GM19324 (cell line): ENCODE measurements around the gene ETF1.
"Not testable (repeated sequence)": the region's sequence is repeated elsewhere in the genome, so short reads cannot be mapped to it uniquely, and the experiment has no call there.

Experiments
- ATAC-seq: cut with Tn5 transposase; IDR thresholded peaks from one replicate; pipeline ENCODE4 v1.9.1; 2021; ENCODE audit warnings: mild to moderate bottlenecking, moderate library complexity; ENCODE audit not compliant: unreplicated experiment, low FRiP score

ETF1 gene

DNA sequence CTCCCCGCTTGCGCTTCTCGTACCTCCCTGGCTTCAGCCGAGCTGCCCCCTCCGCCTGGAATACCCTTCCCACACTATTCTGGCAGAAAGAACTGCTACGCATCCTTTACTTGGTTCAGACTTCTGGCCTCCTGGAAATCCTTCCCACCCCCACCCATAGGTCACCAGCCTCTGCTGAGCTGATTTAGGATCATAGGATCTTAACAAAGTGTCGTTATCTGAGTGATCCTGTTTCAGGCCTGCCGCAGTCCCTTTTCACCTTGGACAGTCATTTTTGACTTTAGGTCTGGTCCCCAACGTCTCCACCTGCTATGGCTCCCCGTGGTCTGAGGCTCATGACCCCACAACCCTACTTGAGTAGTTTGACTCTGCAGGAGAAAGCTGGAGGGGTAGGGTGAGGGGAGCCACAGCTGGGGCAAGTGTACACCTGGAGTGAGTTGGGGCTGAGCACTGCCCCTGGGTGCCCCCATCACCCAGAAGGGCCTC, 50.4 kb downstream of the ETF1 start:
- no peak for ATAC-seq

DNA sequence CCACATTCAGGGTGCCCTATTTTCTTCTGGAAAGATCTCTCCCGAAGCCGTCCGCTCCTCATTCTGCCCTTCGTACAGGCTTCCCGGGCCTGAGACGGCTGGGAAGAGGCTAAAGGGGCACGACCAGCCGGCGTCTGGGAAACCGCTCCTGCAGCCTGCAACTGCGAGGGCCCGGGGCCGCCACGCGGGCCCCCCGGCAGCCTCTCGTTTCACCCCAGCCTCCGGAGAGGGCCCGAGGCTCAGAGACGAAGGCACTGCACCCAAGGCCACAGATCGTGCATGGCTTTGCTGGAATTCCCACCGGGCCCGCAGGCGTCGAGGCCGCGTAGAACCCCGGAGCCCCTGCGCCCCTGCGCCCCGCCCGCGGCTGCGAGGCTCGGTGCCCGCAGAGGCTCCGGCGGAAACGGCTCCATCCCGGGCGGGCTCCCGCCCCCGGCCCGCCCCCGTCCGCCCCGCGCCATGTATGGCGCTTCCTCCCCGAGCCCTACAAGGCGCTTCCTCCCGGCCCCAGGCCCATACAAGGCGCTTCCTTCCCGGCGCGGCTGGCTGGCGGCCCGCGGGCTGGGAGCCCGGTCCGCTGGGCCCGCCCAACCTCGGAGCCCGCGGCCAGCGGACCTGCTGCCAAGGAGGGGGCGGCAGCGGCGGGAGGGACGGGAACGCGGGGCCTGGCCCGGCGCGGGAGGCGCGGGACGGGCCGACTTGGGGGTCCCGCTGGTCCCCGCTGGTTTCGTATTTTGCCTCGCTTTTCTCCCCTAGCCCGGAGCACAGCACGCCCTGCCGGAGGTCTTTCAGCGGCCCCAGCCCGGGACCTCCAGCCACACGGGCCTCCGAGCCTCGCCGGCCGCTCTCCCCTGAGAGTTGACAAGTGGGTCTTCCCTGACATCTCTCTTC, 51.1 kb downstream of the ETF1 start:
- ATAC-seq = peak; percentile 95

DNA sequence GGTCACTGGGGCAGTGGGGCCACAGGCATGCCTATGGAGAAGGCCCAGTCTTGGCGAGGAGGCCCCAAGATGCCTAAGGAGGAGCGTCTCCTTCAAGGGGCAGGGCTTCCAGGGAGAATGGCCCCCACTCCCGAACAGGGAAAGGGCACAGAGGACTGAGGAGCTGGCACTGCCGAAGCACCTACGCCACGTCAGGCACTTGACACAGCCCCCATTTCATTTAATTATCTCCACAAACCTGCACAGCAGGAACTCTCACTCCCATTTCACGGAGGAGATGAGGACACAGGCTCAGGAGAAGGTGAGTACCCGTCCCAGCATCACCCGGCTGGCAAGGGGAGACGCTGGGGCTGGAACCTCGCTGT, 51.8 kb downstream of the ETF1 start:
- no peak for ATAC-seq

DNA sequence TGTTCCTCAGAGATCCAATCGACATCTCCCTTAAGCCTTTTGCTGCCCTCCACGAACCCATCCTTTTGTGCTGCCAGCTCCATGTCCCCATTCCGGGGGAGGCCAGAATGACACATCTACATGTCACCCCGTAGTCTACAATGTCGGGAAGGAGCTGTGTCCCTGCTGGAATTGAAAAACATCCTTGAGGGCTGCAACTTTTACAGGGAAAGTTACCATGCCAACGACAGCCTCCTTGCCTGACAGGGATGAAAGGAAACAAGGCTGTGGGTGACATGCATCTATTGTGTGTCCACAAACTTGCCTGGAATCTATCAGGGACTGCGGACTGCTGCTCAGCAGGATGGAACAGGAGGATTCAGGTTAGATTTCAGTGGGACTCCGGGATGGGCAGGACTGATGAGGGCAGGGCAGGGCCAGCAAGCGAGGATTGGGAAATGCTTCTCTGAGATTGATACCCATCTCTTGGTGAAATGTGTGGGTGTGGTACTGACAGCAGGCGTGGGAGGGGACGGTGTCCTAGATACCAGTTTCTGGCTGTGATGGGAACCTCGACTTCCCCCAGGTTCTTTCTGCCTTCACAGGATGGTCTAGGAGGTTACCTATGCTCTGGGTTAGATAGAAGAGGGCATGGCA, 52.3 kb downstream of the ETF1 start:
- no peak for ATAC-seq

DNA sequence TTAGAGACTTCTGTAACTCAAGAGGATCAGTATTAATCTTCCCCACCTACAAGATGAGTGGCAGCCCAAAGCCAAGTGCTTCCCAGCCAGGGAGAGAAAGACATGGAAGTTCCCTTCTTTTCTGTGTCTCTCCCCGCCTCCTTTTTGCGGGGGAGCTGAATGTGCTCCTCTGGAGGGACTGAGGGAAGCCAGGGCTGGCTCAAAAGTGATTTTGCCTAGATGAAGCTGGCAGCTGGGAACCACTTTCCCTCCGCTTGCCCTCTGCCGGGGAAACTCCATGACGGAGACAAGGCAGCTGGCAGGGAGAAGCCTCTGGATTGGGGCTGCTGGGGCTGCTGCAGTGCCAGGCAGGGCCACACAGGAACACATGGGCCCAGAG, 53.4 kb downstream of the ETF1 start:
- no peak for ATAC-seq

DNA sequence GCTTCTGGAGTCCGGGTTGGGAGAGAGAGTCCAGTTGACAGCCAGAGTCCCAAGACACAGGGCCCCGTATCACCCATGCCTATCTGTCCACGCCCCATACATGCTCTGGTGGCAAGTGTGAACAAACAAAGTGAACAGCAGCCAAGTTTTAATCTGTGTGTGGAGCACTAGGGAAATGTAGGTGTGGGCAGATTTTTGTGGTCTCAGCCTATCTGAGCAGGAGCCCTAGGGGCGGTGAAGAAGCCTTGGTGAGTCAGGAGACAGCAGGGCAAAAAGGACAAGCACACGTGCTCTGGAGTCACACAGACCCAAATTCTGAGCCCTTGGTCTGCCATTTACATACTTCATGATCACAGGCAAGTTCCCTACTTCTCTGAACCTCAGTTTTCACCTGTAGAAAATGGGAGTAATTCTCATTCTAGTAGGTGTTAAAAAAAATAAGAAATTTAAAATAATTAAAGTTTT, 54.5 kb downstream of the ETF1 start:
- no peak for ATAC-seq

DNA sequence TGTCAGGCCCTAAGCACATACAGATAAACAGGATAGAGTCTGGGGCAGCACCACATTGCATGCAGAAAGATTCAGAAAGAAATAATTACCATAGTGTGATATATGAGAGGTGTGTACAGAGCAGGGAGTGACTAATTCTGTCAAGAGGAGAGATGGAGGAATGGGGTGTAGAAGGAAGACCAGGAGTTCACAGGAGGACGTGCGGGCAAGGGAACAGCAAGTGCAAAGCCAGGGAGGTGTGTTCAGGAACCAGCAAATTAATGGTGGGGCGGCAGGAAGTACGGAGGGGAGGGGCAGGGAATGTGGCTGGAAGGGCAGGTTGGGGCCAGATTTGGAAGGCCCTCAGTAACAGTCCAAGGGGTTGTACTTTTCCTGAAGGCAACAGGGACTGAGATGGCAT, 60.4 kb downstream of the ETF1 start:
- no peak for ATAC-seq

DNA sequence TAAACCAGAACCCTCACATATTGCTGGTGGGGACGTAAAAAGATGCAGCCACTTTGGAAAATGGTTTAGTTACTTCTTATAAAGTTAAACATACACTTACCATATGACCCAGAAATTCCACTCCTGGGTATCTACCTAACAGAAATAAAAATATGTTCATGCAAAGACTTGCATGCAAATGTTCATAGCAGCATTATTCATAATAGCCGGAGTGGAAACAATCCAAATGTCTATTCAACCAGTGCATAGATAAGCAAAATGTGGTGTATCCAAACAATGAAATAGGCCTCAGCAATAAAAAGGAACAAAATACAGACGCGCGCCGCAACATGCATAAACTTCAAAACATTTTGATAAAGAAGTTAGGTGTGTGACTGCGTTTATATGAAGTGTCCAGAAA, 66.1 kb downstream of the ETF1 start:
- no peak for ATAC-seq

DNA sequence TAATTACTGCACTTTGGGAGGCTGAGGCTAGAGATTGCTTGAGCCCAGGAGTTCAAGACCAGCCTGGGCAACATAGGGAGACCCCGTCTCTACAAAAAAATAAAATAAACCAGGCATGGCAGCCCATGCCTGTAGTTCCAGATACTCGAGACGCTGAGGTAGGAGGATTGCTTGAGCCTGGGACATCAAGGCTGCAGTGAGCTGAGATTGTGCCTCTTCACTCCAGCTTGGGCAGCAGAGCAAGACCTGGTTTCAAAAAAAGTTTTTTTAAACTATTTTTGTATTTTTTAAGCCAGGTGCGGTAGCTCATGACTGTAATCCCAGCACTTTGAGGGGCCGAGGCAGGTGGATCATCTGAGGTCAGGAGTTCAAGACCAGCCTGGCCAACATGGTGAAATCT, 69.9 kb downstream of the ETF1 start:
- not testable (repeated sequence) for ATAC-seq

DNA sequence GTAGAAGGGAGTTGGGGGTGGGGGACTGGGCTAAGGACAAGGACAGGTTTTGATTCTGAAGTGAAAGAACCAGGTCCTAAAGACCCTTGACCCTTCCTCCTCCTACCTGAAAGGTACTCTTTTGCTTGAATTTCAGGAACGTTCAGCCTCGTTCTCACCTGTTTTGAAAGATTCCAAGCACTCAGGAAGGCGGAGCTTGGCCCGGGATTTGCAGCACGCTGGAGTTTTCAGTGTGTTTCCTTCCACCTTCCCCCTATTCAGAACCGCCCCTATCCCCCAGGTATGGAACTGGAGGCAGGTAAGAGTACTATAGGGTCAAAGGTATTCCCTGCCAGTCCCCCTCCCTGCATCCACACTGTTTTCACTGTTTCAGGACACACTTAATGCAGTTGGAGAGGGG, 70.7 kb downstream of the ETF1 start:
- ATAC-seq = no peak

DNA sequence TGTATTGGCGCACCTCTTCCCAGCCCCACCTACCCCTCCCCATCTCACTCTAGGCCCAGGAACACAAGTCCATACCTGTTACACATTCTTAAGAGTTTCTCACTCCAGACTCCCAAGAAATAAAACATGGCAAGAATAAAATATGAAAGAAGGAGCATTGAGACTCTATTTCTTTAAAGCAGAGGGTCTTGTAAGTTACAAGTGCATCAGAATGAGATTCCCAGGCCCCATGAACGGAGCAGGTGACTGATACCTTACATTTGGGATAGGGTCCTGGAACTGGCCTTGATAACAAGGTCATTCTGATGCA, 72.0 kb downstream of the ETF1 start:
- no peak for ATAC-seq

DNA sequence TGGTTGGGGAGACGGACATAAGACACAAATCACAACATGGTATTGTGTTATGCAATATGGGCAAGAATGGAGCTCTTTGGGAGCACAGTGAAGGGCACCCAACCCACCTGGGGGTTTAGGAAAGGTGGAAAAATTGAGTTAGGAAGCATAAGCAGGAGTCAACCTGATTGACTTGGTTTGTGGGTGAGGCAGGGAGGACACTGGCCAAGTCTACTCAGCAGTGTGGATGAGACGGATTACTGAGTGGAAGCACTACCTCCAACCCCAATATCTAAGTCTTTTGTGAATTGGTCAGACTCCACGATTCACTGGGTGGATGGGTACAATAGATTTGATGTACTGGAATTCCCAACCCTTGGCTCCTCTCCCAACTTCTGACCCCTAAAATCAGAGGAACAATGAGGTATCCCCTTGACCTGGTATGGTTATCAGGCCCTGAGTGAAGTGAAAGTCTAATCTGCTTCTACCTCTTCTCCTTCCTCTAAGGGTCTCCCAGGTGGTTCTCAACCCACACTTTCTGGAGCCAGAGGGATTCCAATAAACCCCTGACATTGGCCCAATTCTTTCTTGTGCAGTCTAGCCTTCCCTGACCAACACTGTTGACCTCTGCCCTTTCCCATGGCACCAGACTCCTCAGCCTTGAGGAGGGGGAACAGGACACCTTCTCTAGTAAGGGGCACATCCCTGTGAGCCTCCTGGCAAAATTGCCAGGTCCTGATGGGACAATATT, 72.5 kb downstream of the ETF1 start:
- no peak for ATAC-seq

DNA sequence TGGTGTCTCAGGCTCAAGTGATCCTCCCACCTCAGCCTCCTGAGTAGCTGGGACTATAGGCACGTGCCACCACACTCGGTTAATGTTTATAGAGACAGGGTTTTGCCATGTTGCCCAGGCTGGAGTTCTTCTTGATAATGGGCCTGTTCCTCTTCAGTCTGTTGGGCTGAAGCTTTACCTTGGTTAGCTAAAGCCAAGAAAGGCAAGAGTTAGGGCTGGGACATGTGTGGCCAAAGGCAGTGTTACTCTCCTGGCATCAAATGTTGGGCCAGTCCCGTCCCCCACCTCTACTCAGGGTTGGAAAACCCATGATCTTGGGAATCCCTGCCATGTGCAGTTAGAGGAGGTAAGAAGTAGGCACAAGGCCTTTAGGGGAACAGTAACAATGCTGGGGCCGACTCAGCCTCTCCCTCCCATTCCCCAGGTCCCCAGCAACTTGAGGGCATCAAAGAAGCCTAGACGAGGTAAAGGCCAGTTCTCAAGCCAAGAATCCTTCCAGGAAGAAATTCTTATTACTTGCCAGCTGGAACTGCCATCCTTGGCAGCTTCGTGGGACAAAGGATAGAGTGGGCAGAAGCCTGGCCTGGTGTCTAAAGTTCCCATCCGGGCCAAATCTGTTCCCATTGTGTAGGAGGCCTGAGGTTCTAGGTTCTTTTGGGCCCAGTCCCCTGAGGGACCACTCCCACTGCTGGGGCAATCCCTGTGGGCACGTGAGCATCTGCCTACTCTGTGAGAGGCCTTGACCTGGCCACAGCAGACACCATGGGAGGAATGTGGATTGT, 73.3 kb downstream of the ETF1 start:
- no peak for ATAC-seq

DNA sequence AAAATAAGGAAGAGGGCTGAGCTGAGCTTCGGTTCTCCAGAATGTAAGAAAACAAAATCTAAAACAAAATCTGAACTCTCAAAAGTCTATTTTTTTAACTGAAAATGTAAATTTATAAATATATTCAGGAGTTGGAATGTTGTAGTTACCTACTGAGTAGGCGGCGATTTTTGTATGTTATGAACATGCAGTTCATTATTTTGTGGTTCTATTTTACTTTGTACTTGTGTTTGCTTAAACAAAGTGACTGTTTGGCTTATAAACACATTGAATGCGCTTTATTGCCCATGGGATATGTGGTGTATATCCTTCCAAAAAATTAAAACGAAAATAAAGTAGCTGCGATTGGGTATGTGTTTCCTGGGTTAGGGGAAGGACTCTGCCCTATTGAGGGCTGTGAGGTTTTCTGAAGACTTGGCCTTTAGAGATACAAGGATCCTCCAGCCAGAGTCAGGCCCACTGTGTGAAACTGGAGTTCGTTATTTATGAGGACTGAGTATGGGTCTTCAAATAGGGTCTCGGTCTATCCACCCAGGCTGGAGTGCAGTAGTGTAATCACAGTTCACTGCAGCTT, 74.0 kb downstream of the ETF1 start:
- no peak for ATAC-seq

DNA sequence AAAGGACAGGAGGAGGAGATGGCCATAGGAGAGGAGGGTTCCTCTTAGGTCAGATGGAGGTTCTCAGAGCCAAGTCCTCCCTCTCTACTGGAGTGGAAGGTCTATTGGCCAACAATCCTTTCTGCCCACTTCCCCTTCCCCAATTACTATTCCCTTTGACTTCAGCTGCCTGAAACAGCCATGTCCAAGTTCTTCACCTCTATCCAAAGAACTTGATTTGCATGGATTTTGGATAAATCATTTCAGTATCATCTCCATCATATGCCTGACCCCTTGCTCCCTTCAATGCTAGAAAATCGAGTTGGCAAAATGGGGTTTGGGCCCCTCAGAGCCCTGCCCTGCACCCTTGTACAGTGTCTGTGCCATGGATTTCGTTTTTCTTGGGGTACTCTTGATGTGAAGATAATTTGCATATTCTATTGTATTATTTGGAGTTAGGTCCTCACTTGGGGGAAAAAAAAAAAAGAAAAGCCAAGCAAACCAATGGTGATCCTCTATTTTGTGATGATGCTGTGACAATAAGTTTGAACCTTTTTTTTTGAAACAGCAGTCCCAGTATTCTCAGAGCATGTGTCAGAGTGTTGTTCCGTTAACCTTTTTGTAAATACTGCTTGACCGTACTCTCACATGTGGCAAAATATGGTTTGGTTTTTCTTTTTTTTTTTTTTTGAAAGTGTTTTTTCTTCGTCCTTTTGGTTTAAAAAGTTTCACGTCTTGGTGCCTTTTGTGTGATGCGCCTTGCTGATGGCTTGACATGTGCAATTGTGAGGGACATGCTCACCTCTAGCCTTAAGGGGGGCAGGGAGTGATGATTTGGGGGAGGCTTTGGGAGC, 74.7 kb downstream of the ETF1 start:
- no peak for ATAC-seq

DNA sequence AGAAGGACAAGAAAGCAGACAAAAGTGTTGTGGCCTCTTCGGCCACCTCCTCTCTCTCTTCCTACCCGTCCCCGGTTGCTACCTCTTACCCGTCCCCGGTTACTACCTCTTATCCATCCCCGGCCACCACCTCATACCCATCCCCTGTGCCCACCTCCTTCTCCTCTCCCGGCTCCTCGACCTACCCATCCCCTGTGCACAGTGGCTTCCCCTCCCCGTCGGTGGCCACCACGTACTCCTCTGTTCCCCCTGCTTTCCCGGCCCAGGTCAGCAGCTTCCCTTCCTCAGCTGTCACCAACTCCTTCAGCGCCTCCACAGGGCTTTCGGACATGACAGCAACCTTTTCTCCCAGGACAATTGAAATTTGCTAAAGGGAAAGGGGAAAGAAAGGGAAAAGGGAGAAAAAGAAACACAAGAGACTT, 75.3 kb downstream of the ETF1 start:
- ATAC-seq = no peak

DNA sequence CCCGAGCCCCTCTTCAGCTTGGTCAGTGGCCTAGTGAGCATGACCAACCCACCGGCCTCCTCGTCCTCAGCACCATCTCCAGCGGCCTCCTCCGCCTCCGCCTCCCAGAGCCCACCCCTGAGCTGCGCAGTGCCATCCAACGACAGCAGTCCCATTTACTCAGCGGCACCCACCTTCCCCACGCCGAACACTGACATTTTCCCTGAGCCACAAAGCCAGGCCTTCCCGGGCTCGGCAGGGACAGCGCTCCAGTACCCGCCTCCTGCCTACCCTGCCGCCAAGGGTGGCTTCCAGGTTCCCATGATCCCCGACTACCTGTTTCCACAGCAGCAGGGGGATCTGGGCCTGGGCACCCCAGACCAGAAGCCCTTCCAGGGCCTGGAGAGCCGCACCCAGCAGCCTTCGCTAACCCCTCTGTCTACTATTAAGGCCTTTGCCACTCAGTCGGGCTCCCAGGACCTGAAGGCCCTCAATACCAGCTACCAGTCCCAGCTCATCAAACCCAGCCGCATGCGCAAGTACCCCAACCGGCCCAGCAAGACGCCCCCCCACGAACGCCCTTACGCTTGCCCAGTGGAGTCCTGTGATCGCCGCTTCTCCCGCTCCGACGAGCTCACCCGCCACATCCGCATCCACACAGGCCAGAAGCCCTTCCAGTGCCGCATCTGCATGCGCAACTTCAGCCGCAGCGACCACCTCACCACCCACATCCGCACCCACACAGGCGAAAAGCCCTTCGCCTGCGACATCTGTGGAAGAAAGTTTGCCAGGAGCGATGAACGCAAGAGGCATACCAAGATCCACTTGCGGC, 75.9 kb downstream of the ETF1 start:
- no peak for ATAC-seq

DNA sequence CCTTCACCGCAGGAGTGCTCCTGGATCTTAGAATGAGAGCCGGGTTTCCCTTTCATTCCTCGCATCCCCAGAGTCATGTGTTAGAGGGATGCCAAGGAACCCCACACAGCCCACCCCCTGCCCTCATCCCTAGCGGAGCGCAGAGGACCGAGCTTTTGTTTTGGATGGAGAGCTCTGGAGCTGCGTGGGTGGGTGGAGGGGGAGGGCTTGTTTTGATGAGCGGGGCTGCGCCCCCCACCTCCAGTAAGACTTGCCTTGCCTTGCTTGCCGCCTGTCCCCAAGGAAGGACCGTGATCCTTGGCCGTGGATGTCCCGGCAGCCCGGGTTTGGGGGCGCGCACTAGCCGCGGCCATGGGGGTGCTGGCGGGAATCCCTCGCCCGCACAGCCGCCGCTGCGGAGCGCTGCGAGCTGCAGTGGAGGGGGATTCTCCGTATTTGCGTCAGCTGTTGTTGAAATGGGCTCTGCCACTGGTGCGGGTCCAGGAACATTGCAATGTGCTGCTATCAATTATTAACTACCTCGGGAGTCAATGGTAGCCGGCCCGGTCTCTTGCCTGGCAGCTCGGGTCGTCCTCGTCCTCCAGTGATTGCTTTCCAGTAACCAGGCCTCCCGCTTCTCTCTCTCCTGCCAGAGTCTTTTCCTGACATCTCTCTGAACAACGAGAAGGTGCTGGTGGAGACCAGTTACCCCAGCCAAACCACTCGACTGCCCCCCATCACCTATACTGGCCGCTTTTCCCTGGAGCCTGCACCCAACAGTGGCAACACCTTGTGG, 76.7 kb downstream of the ETF1 start:
- no peak for ATAC-seq
